Limb (tissue), 2 donors: ENCODE data around the gene PLXDC2.
"Not testable (repeated sequence)": the region's sequence is repeated elsewhere in the genome, so short reads cannot be mapped to it uniquely, and the experiment has no call there.

ENCODE experiments used
- DNase-seq, 2 donors: peaks; one replicate each; pipeline ENCODE4 v3.0.0-alpha.2; 2016; ENCODE audit errors: extremely low spot score in 2 of 2

PLXDC2 gene

DNA sequence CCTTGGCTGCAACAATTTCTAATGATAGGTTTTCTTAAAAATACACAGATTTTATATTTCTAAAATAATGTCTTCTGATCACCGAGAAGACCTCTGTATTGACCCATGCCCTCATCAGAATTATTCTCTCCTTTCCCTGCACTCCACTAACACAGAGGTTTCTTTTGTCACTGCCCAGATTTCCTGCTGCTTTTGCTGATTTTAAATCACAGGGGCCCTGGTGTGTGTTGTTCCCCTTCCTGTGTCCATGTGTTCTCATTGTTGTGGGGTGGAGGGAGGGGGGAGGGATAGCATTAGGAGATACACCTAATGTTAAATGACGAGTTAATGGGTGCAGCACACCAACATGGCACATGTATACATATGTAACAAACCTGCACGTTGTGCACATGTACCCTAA is 375.2 kb downstream of the PLXDC2 start:
- DNase-seq, result not testable (repeated sequence)

DNA sequence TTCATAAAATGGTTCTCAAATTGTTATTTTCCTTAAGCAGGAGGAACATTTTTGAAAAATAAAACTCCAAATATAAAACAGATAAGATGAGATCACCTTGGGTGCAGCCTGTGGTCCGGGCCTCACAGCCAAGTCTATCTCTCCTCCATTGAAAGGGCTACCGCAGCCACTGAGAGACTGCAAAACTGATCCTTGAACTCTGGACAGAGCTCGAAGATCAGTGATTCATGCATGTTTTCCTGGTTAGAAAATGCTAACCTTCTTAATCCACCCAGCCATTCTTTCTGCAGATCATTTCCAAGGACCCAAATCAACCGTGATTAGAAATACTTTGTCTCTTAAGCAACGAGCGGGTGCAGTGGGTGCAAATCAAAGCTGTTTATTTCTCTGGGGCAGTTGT is 378.8 kb downstream of the PLXDC2 start:
- DNase-seq, result no peak

DNA sequence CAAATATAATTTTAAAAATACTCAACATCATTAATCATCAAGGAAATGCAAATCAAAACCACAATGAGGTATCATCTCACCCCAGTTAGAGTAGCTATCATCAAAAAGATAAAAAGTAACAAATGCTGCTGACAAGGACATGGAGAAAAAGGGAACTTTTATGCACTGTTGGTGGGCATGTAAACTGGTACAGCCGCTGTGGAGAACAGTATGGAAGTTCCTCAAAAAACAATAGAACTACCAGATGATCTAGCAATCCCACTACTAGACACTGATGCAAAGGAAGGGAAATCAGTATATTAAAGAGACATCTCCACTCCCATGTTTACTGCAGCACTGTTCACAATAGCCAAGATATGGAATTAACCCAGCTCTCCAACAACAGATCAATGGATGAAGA is 384.5 kb downstream of the PLXDC2 start:
- DNase-seq, result no peak

DNA sequence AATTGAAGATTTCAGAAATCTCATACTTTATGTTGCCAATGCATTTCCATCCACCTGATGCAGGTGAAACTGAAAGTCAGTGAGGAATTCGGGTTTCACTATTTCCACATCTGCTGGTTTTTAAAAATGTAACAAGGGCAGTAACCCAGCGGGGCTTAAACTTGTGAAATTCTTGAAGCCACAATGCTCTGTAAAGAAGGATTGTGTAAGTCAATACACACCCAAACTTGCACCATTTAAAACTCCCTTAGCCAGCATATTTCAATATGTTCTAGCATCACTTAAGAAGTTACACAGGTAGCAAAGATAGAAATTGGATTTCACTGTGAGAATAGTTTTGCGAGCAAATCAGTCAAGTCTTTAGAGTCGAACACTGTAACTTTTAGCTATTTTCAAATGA is 386.1 kb downstream of the PLXDC2 start:
- no peak for DNase-seq

DNA sequence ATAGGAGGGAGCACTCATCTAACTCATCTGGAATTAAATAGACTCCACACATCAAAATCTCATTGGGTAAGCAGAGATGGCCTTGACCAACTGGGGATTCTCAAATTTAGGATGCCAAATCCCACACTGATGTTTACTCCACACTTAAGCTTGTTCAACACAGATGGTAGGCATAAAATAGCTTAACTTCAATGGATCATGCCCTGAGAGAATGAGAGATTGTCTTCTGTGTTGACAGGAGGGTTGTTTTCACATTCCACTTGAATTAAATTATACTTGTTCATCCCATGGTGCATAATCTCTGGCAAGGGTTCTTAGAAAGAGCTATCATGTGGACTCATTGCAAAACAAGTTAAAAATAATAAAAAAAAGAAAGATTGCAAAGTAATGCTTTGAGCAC is 391.4 kb downstream of the PLXDC2 start:
- DNase-seq, result no peak

DNA sequence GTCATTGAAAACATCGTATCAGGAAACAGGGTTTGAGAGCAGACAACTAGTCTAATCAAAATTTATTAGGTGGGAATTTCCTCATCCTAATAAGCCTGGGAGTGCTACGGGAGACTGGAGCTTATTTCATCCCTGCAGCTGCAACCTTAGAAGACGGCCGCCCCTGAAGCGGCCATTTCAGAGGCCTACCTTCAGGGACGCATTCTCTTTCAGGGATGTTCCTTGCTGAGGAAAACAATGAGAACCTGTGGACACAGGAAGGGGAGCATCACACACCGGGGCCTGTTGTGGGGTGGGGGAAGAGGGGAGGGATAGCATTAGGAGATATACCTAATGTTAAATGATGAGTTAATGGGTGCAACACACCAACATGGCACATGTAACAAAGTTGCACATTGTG is 392.9 kb downstream of the PLXDC2 start:
- DNase-seq, result not testable (repeated sequence)

DNA sequence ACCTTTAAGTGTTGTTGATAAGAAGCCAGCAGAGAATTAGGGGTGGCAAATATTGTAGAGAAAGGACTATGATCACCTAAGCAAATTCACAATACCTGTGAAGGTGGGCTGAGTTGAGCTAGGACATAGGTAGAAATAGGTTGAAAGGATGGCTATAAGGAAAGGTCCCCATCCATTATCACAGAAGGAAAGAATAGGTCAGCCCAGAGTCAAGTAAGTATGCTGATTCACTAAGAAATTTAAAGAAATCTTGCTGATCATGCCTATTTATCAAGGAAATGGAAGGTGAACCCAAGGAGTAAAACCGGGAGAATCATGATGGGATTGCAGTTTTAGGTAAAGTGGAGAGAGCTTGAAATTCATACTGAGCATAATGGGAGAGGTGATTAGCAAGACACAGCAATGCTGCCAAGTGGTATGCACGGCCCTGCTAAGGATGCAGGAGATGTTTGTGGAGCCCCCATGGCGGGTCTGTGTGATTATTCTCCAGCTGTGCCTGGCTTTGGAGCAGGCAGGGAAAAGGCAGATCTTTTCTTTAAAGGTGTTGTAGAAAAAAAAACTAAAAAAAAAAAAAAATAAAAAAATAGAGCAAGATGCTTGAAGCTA is 399.4 kb downstream of the PLXDC2 start:
- DNase-seq, result no peak

DNA sequence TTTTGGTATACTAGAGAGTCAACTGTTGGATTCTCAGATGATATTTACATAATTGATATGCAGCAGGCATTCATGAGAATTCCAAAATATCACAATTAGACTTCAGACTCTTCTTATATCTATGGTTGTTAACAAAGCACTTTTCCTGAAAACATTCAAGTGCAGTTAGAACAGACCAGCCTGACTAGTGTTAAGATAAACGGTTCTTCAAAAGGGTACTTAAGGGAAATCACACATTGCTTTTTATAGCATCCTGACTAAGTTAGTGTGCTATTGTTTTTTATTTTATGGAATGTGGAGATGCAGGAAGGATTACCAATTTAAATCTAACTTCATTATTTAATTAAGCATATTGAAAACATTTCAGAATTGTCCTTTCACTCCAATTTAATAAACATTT is 405.1 kb downstream of the PLXDC2 start:
- no peak for DNase-seq

DNA sequence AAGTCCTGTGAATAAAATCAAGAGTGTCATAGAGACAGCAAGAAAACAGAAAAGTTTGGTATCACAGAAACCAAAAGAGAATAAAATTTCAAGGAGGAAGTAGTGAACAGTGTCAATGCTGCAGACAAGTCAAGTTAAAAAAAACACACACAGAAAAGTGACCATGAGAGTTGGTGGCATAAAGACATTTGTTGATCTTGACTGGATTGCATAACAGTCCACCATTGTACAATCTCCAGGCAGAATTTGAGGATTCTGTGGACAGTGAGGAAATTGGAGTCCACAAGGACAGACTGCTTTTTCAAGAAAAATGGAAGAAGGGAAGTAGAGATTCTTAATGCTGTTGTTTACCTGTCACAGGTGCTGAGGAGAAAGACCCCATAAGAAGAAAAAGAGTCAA is 412.5 kb downstream of the PLXDC2 start:
- DNase-seq, result no peak

DNA sequence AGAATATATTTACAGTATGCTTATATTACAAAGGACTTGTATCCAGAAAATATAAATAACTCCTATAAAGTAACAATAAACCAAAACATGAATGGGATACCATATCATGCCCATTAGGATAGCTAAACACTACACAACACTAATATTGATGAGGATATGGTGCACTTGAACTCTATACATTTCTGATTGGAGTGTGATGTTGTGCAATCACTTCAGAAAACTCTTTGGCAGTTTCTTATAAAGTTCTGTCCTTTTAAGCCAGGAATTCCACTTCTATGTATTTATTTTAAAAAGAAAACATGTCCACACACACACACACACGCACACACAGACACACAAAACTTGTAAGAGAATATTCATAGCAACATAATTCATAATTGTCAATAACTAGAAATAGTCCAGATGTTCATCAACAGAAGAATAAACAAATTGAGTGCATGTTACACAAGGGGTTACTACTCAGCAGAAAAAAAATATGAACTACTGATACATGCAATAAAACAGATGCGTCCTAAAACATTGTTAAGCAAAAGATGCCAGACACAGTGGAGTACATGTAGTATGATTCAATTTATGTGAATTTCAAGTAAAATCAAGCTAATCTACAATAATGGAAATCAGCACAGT is 416.0 kb downstream of the PLXDC2 start:
- no peak for DNase-seq

DNA sequence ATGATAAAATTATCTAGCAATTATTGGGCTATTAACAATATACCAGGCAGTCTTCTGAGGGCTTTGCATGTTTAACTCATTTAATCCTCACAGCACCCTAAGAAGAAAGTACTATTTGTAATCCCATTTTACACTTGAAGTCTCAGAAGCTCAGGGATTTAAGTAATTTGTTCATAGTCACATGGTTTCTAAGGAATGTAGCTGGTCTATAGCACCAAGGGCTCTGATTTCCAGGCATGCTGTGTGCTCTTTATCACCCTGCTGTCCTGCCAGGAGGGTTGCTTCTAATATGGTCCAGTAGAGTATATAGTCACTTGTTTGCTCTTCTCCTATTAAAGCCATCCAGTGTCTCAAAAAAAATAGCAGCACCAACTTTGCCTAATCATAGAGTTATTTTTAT is 417.2 kb downstream of the PLXDC2 start:
- no peak for DNase-seq

DNA sequence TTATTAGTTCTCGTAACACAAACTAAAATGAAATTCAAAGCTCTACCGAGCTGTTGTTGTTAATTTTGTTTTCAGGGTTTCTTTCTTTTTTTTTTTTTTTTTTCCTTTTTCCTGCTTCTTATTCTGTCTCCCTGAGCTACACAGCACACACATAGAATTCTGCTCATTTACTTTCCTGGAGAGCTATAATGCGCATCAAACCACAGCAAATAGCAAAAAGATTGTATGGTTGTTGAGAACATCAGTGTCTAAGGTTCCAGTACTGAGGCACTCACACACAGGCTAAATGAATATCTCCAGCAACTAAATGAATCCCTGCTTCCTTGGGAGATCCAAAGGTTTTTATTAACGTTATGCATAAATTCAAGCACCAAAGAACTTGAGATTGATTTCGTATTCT is 418.3 kb downstream of the PLXDC2 start:
- DNase-seq, result no peak

DNA sequence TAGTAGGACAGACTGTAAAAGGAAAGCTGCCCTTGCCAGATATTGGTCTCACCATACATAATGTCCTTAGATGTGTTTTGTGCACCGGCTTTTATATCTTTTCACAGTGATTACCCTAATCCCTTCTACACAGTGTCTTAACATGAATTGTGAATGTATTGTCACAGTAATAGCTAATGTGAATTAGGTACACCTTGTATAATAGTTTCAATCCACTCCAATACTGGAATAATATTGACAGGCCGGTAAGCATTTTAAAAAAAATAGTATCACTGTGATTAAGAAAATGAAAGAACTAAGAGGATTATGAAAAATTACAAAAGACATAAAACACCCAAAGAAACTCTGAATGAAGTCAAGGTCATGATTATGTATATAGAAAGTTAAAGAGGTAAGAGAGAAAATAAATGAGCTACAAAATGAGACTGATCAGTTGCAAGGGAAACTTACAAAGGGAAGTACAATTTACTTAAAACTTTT is 420.9 kb downstream of the PLXDC2 start:
- no peak for DNase-seq

DNA sequence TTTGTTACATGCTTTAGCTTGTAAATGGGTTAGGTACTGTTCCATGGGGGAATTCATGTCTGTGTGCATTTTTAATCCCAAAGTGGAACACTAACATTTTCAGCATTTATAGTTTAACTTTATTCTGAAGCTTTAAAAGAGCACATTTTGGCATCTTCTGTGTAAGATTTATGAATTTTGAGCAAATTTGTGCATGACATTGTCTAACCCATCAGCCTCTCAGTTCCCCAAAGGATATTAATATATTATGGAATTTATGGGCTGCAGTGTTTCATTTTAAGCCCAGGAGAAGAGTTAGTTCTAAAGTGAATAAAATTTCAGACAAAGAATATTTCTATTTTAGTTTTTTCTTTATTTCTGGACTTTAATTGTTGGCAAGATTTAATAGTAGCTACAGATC is 421.4 kb downstream of the PLXDC2 start:
- no peak for DNase-seq

DNA sequence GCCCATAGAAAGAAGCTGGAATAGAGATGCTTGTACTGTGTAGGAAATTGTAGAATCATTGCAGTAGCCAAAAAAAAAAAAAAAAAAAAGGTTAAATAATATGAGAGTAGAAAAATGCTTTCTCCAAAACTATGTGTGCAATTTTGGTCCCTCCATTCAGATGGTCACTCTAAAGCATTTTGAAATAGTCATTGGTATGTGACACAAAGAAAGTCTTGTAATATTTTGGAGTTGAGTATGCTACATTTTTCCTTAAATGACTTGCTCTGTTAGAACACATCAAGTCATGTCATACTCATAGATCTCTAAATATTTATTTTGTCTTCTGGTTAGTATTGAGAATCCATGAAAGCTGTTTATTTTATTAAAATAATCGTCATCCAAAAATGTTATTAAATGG is 424.4 kb downstream of the PLXDC2 start:
- DNase-seq, result no peak

DNA sequence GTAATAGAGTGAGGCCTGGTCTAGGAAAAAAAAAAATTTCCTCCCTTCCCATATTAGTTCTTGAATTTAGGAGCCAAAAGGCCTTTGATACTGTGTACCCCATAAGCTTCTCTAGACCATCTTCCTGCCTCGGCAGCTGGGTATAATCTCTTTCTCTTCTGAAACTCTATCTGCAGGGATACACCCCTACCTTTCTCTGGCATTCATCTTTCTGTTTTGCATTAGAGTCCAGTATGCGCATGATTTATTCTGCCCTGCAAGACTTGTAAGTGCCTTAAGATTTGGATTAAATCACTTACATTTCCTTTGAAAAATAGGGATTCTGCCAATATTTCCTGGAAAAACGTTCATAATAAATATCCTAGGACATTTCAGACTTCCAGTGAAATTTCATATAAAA is 431.2 kb downstream of the PLXDC2 start:
- DNase-seq, result no peak

DNA sequence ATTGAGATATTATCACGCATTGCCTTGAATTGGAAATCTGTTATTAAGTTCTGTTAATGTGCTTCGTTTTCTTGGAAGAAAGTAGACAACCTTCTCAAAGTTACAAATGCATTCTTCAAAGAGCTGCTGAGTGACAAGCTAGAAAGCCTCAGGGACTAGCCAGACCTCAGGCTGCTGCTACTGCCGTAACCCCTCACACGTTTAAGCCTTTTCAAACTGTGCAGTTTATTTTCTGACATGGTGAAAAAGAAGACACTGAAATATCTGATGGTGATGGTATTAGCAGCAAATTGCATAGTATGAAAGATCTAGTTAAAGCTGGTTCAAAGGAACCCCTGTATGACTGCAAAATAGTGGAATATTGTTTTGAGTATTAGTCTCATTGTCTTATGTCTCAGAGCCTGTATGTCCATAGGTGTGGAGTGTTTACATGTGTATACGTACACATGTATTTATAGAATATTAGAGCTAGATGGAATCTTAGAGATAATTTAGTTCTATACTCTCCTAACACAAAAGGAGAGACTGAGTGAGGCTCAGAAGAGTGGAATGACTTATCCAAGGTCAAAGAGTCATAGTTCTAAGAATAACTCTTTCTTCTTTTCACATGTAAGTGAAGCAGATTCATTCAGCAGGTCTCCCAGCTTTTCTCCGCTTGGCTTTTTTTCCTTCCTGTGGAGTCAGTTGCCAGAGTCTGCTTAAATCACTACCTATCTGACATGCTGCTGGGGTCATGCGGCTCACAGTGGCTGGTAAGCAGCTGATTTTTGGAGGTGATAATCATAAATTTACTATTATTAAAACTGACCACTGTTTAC is 431.9 kb downstream of the PLXDC2 start:
- no peak for DNase-seq

DNA sequence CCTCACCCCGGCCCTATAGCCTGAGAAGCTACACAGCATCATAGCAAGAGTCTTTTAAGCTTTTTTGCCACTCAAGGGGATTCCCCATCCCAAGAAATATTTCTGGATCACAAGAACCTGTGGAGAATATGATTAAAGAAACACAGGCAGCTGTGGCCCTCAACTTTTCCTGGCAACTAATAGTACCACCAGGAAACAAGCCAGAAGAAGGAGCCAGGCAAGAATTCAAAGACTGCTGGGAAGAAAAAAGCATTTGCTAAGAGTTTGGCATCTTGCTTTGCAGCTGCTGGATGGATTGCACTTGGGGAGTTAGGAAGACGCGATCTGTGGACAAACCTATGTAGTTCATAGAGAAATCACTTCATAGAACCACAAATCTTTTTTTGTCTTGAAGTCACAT is 437.8 kb downstream of the PLXDC2 start:
- DNase-seq, result peak; percentile 43 to 82

DNA sequence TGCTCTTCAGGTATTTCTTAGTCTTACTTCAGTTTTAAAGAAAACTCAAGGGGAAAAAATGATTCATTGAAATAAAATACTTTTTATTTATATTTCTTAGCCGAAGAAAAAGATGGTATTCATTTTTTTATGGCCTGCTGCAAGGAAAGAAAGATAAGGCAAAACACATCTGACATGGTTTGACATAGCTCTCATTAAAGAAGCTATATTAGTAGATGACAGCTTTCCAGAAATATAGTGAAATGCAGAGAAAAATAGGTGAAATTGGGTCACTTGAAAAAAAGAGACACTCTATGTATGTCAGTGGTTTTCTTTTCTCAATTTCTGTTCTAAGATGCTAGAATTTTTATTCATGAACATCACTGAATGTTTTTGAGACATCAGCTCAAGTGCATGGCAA is 438.3 kb downstream of the PLXDC2 start:
- DNase-seq, result no peak

DNA sequence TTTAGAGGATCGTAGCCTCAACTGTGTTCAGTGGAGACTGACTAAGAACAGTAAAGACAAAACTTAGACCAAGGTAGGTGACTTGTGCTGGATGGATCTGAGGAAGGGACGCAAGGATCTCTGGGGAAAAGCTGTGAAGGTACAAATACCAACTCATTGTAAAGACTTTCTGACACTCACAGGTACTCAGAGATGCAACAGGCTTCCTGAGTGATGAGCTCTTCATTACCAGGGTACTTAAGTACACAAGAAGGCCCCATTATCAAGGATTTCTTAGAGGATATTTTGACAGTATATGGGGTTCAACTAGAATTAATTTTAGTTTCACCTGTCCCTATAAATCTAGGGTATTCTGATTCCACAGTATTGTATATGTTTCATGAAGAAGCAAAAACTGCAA is 440.7 kb downstream of the PLXDC2 start:
- DNase-seq, result no peak

DNA sequence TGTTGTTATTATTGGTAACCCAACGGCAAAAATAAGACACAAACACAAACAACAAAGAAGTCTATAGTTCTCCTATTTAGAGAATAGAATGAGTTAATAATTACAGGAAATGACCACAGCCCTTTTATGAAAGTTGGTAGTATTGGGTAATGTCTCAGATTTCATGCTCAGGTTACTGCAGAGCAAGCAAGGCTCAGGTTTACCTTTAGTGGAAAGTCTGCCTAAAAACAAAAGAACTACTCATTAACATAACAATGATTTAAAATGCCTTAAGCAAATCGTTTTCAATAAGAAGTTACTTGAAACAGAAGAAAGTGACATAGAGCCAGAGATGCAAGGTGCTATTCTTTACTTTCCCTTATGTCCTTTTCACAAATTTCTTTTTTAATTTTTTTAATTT is 441.2 kb downstream of the PLXDC2 start:
- no peak for DNase-seq

DNA sequence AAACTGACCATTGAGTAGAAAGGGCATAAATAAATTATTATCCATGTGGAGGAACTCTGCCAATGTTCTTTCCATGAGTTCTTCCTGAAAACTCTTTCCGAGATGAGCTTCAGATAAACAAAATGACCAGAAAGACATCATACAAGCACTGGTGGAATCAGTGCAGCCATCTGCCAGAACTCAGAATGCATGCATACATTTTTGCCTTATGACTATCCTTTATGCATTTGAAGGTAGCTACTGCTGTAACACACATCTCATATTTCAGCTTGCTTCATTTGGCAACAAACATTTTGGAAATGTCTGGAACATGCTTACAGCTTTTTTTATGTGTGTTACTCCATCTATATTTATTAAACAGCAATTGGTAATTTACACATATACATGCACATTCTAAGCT is 448.9 kb downstream of the PLXDC2 start:
- no peak for DNase-seq

DNA sequence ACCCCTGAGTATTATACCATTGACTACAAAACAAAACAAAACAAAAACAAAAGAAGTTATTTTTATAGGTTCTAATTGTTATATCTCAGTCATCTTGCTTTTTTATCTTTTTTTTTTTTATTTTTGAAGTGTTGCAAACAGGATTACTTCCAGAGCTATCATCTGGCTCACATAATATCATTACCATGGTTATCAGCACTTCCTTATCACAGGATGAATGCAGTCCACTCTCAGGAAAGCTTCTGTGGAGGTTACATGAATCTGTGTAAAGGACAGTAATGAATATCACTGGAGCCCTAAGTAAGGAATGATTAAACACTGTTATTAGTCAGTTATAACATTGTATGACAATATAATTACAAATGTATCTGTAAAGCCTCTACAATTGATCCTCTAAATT is 451.5 kb downstream of the PLXDC2 start:
- no peak for DNase-seq
